ENCODE data around the gene TTI1.

TTI1 gene

DNA sequence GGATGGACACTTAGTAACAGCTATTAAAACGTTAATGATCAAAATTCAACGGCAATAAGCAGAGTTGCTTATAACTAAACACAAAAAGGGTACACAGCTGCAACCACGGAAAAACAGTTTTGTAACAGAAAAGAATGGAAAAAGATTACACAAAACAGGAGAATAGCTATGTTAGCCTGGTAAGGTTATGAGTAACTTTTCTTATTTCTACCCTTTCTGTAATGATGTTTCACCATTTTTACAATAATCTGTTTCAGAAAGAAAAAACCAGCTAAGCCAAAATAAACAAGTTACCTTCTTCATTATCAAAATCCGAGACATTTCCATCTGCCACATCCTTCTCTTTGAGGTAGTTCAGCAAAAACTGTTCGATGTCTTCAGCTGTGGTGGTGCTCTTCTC is 27.4 kb downstream of the TTI1 start:
- FAIRE-seq (no peak), DNase-seq (ENCODE audit: insufficient read length, low spot score) (no peak)
- TF ChIP-seq SPI1 (IDR thresholded peaks at IDR 0.05; ENCODE audit: low read depth, low read length) (no peak), PAX5 (IDR thresholded peaks at IDR 0.05; ENCODE audit: insufficient read depth, low read length, severe bottlenecking) (no peak), POLR2AphosphoS5 (IDR thresholded peaks at IDR 0.05; ENCODE audit: low read depth, low read length) (no peak), POLR2A (IDR thresholded peaks at IDR 0.05; ENCODE audit: low read depth, low read length) (no peak), TAF1 (IDR thresholded peaks at IDR 0.05; ENCODE audit: low read depth, low read length) (no peak), POU2F2 (IDR thresholded peaks at IDR 0.05; ENCODE audit: low read depth, low read length) (no peak)

- no peak for DNase-seq (ENCODE audit: insufficient read length, low spot score)
- no peak for TF ChIP-seq POLR2A (IDR thresholded peaks at IDR 0.05; ENCODE audit: low read depth, low read length)
- TF ChIP-seq PAX5 (IDR thresholded peaks at IDR 0.05; ENCODE audit: insufficient read depth, low read length, severe bottlenecking) = no peak
- no peak for TF ChIP-seq TAF1 (IDR thresholded peaks at IDR 0.05; ENCODE audit: low read depth, low read length)
- TF ChIP-seq POU2F2 (IDR thresholded peaks at IDR 0.05; ENCODE audit: low read depth, low read length) = no peak
- TF ChIP-seq SPI1 (IDR thresholded peaks at IDR 0.05; ENCODE audit: low read depth, low read length) = no peak
- no peak for TF ChIP-seq POLR2AphosphoS5 (IDR thresholded peaks at IDR 0.05; ENCODE audit: low read depth, low read length)
- FAIRE-seq = no peak
Measured at GRCh38 chr20:38004416-38004815, 28.8 kb downstream of the TTI1 start.

- FAIRE-seq (no peak), DNase-seq (ENCODE audit: insufficient read length, low spot score) (no peak)
- TF ChIP-seq POLR2AphosphoS5 (IDR thresholded peaks at IDR 0.05; ENCODE audit: low read depth, low read length) = no peak
- no peak for TF ChIP-seq SPI1 (IDR thresholded peaks at IDR 0.05; ENCODE audit: low read depth, low read length)
- TF ChIP-seq PAX5 (IDR thresholded peaks at IDR 0.05; ENCODE audit: insufficient read depth, low read length, severe bottlenecking) = no peak
- TF ChIP-seq POLR2A (IDR thresholded peaks at IDR 0.05; ENCODE audit: low read depth, low read length) = no peak
- TF ChIP-seq POU2F2 (IDR thresholded peaks at IDR 0.05; ENCODE audit: low read depth, low read length) = no peak
- TF ChIP-seq TAF1 (IDR thresholded peaks at IDR 0.05; ENCODE audit: low read depth, low read length) = no peak
Measured at GRCh38 chr20:38002422-38002821, 30.8 kb downstream of the TTI1 start.

DNA sequence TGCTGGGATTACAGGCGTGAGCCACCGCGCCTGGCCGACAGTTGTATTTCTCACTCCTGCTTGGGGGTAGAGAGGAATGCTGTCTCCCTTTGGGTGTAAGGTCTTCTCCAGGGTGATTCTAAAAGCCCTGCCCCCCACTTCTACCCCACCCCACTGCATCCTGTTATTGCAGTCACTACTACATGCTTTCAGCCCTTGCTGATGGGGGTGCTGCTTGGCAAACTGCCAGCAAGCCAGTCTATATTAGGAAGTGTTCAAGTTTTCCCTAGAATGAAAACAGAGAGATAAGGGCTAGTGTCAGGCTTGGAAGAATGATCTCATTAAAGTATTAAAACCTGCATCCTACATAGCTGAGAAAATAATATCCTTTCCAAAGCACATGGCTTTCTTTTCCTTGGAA is 31.3 kb downstream of the TTI1 start:
- DNase-seq (ENCODE audit: insufficient read length, low spot score) = no peak
- FAIRE-seq = no peak
- no peak for TF ChIP-seq POLR2A (IDR thresholded peaks at IDR 0.05; ENCODE audit: low read depth, low read length)
- TF ChIP-seq PAX5 (IDR thresholded peaks at IDR 0.05; ENCODE audit: insufficient read depth, low read length, severe bottlenecking) = no peak
- no peak for TF ChIP-seq POLR2AphosphoS5 (IDR thresholded peaks at IDR 0.05; ENCODE audit: low read depth, low read length)
- no peak for TF ChIP-seq POU2F2 (IDR thresholded peaks at IDR 0.05; ENCODE audit: low read depth, low read length)
- no peak for TF ChIP-seq TAF1 (IDR thresholded peaks at IDR 0.05; ENCODE audit: low read depth, low read length)
- no peak for TF ChIP-seq SPI1 (IDR thresholded peaks at IDR 0.05; ENCODE audit: low read depth, low read length)

- TF ChIP-seq POLR2A (IDR thresholded peaks at IDR 0.05; ENCODE audit: low read depth, low read length) (no peak), POLR2AphosphoS5 (IDR thresholded peaks at IDR 0.05; ENCODE audit: low read depth, low read length) (no peak)
- DNase-seq (ENCODE audit: insufficient read length, low spot score) (no peak), FAIRE-seq (no peak)
Measured at GRCh38 chr20:38001173-38001875, 31.9 kb downstream of the TTI1 start.

- FAIRE-seq = no peak
- no peak for DNase-seq (ENCODE audit: insufficient read length, low spot score)
- no peak for TF ChIP-seq SPI1 (IDR thresholded peaks at IDR 0.05; ENCODE audit: low read depth, low read length)
- TF ChIP-seq POLR2A (IDR thresholded peaks at IDR 0.05; ENCODE audit: low read depth, low read length) = no peak
- TF ChIP-seq PAX5 (IDR thresholded peaks at IDR 0.05; ENCODE audit: insufficient read depth, low read length, severe bottlenecking) = no peak
- TF ChIP-seq POLR2AphosphoS5 (IDR thresholded peaks at IDR 0.05; ENCODE audit: low read depth, low read length) = no peak
Measured at GRCh38 chr20:38000293-38000692, 33.0 kb downstream of the TTI1 start.

DNA sequence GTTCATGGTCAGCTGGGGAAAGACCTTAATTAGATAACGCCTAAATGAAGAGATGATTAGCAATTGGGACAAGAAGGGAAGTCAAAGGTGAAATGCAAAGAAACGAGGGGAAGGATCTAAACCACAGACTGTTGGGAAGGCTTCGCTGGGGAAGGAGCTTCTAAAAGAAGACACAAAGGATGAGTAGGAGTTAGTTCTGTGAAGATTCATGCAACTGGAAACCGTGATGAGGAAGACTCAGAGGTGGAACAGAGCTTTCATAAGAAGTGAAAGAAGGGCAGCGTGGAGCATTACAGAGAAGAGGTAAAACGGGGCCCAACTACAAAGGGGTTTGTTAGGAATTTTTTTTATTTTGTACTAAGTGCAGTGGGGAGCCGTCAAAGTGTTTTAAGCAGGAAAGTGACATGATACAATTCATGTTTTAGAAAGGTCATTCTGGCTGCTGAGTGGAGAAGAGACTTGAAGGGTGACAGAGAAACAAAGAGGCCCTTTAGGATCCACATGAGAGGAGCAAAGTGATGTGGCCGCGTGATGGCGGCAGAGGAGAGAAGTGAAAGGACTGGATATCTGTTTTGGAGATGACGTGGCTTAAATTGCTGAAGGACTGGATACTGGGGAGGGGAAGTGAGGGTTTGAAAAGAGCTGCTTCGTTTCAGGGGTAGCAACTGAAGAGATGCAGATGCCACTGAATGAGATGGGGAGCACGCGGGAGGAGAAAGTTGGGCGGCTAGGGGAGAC is 33.6 kb downstream of the TTI1 start:
- TF ChIP-seq POLR2AphosphoS5 (IDR thresholded peaks at IDR 0.05; ENCODE audit: low read depth, low read length) = no peak
- TF ChIP-seq POLR2A (IDR thresholded peaks at IDR 0.05; ENCODE audit: low read depth, low read length) = no peak
- no peak for TF ChIP-seq SPI1 (IDR thresholded peaks at IDR 0.05; ENCODE audit: low read depth, low read length)
- no peak for FAIRE-seq
- DNase-seq (ENCODE audit: insufficient read length, low spot score) = no peak

DNA sequence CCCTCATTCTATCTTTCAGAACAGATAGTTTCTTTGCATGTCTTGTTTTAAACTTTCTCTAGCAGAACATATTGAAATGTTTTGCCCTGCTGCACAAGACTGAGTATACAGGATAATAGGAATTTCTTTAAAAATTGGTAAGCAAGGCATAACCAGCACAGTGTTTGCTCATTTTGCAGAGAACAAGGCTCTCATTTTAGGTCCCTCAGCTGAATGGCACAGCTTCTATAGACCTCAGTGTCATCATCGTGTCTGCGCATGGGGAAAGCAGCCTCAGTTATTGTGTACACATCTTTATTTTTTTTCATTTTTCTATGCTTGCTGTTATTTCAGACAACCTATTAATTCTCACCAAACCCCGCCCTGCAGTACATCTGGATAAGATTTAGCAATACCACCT is 35.7 kb downstream of the TTI1 start:
- no peak for TF ChIP-seq PAX5 (IDR thresholded peaks at IDR 0.05; ENCODE audit: insufficient read depth, low read length, severe bottlenecking)
- TF ChIP-seq TAF1 (IDR thresholded peaks at IDR 0.05; ENCODE audit: low read depth, low read length) = no peak
- TF ChIP-seq POU2F2 (IDR thresholded peaks at IDR 0.05; ENCODE audit: low read depth, low read length) = no peak
- TF ChIP-seq SPI1 (IDR thresholded peaks at IDR 0.05; ENCODE audit: low read depth, low read length) = no peak
- no peak for TF ChIP-seq POLR2AphosphoS5 (IDR thresholded peaks at IDR 0.05; ENCODE audit: low read depth, low read length)
- TF ChIP-seq POLR2A (IDR thresholded peaks at IDR 0.05; ENCODE audit: low read depth, low read length) = no peak
- DNase-seq (ENCODE audit: insufficient read length, low spot score) (no peak), FAIRE-seq (no peak)

DNA sequence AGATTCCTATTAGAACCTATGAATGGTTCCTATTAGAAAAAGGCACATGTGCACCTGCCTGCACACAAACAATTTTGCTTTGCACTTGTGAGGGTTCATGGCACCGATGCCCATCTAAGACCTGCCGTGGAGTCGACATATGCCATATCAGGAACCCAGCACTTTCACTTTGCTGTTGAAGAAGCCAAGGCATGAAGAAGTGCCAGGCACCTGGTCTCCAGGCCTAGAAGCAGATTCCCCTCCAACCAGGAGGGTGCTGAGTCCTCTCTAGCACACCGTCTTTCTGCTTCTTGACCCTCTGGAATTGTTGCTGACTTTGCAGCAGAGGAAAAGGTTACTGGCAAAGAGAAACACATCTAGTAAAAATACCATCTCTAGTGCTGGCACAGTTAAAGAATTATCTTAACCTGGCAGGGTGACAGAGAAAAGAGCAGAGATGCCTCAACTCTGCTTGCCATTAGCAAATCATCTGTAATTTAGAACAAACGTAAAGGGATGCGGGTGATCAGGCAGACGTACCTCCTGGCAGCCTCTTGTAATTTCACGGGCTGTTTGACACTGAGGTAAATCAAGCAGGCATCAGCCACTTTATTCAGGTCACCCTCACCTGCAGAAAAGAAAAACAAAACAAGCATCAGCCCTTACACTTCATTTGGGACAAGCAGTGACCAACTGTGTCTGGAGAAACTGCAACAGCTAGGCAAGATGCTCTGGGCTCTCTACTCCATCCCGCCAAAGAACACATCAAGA is 37.2 kb downstream of the TTI1 start:
- DNase-seq (ENCODE audit: insufficient read length, low spot score) (no peak), FAIRE-seq (no peak)

More for the DNA sequence above, 37.2 kb downstream of the TTI1 start:
- TF ChIP-seq POLR2AphosphoS5 (IDR thresholded peaks at IDR 0.05; ENCODE audit: low read depth, low read length) = no peak
- no peak for TF ChIP-seq TAF1 (IDR thresholded peaks at IDR 0.05; ENCODE audit: low read depth, low read length)
- no peak for TF ChIP-seq SPI1 (IDR thresholded peaks at IDR 0.05; ENCODE audit: low read depth, low read length)
- no peak for TF ChIP-seq PAX5 (IDR thresholded peaks at IDR 0.05; ENCODE audit: insufficient read depth, low read length, severe bottlenecking)
- no peak for TF ChIP-seq POU2F2 (IDR thresholded peaks at IDR 0.05; ENCODE audit: low read depth, low read length)
- TF ChIP-seq POLR2A (IDR thresholded peaks at IDR 0.05; ENCODE audit: low read depth, low read length) = no peak
